WTC11 (cell line): ENCODE results near the gene DDX51. TPM values are rescaled to one million over a fixed set of nuclear protein-coding genes. Genes with fewer than 3 reads are reported as not detected.

ENCODE experiments used
- ATAC-seq: fragments of 200-7000 bp; cut with Tn5 transposase; 2 replicates; pipeline ENCODE4 v1.10.0; 2021; ENCODE audit warnings: mild to moderate bottlenecking, moderate library complexity
- CTCF ChIA-PET: fragments of 300-600 bp; sonication (Branson Sonifier 250); formaldehyde crosslinking; loops from one replicate; lab custom pipeline; 2021; ENCODE audit warnings: antibody characterized with exemption; lab: Charles Lee
- POLR2A ChIA-PET: fragments of 350-600 bp; sonication (Branson Sonifier 250); formaldehyde crosslinking; loops from one replicate; lab custom pipeline; 2021; ENCODE audit warnings: antibody characterized with exemption; lab: Charles Lee
- DNase-seq: peaks from one replicate; pipeline ENCODE4 v3.0.0; 2021; ENCODE audit warnings: low spot score
- H3K27ac Mint-ChIP-seq: 2 replicates; pipeline ENCODE4 v1.8.0; 2021; ENCODE audit warnings: mixed read lengths
- H3K27me3 Mint-ChIP-seq: 2 replicates; pipeline ENCODE4 v1.8.0; 2021; ENCODE audit warnings: low read depth, mild to moderate bottlenecking, moderate library complexity, mixed read lengths
- H3K36me3 Mint-ChIP-seq: 2 replicates; pipeline ENCODE4 v1.8.0; 2021; ENCODE audit warnings: mixed read lengths
- H3K4me1 Mint-ChIP-seq: 2 replicates; pipeline ENCODE4 v1.8.0; 2022; ENCODE audit warnings: mixed read lengths
- H3K4me3 Mint-ChIP-seq: 2 replicates; pipeline ENCODE4 v1.8.0; 2021; ENCODE audit warnings: mild to moderate bottlenecking, moderate library complexity, mixed read lengths
- H3K9me3 Mint-ChIP-seq: 2 replicates; pipeline ENCODE4 v1.8.0; 2021; ENCODE audit warnings: mixed read lengths
- ARID4B ChIP-seq: sonication (generic); formaldehyde crosslinking; IDR thresholded peaks from 2 replicates; pipeline ENCODE4 v1.8.0; 2023; ENCODE audit warnings: missing genetic modification reagents, mild to moderate bottlenecking, borderline replicate concordance
- ATF1 ChIP-seq: sonication (generic); formaldehyde crosslinking; IDR thresholded peaks from 2 replicates; pipeline ENCODE4 v1.8.1; 2023; ENCODE audit warnings: mild to moderate bottlenecking, moderate library complexity, missing genetic modification reagents
- EMX1 ChIP-seq: fragments of 250-450 bp; sonication (Bioruptor Pico); IDR thresholded peaks from 2 replicates; pipeline ENCODE4 v1.8.0; 2021; ENCODE audit warnings: mild to moderate bottlenecking
- FOXJ3 ChIP-seq: sonication (generic); formaldehyde crosslinking; IDR thresholded peaks from 2 replicates; pipeline ENCODE4 v1.9.0; 2021; ENCODE audit warnings: missing genetic modification reagents, mild to moderate bottlenecking, borderline replicate concordance
- HMGA2 ChIP-seq: fragments of 250-450 bp; sonication (Bioruptor Pico); IDR thresholded peaks from 2 replicates; pipeline ENCODE4 v1.4.0; 2021; ENCODE audit warnings: mild to moderate bottlenecking, moderate library complexity
- IRF1 ChIP-seq: sonication (generic); formaldehyde crosslinking; IDR thresholded peaks from 2 replicates; pipeline ENCODE4 v1.8.0; 2023; ENCODE audit warnings: missing genetic modification reagents
- KAT7 ChIP-seq: sonication (generic); formaldehyde crosslinking; IDR thresholded peaks from 2 replicates; pipeline ENCODE4 v1.8.1; 2023; ENCODE audit warnings: missing genetic modification reagents, mild to moderate bottlenecking, borderline replicate concordance
- MXD4 ChIP-seq: fragments of 250-450 bp; sonication (Bioruptor Pico); IDR thresholded peaks from 2 replicates; pipeline ENCODE4 v1.8.0; 2021; ENCODE audit warnings: mild to moderate bottlenecking, moderate library complexity, borderline replicate concordance
- NR2C2 ChIP-seq: sonication (generic); formaldehyde crosslinking; IDR thresholded peaks from 2 replicates; pipeline ENCODE4 v1.8.0; 2022; ENCODE audit warnings: mild to moderate bottlenecking, missing genetic modification reagents
- NR3C1 ChIP-seq: sonication (generic); formaldehyde crosslinking; conservative IDR thresholded peaks from 2 replicates; pipeline ENCODE4 v1.8.1; 2023; ENCODE audit warnings: low read depth, mild to moderate bottlenecking, missing genetic modification reagents
- RELA ChIP-seq: sonication (generic); formaldehyde crosslinking; IDR thresholded peaks from 2 replicates; pipeline ENCODE4 v1.8.1; 2022; ENCODE audit warnings: missing genetic modification reagents, mild to moderate bottlenecking, borderline replicate concordance
- STAT6 ChIP-seq: sonication (generic); formaldehyde crosslinking; conservative IDR thresholded peaks from 2 replicates; pipeline ENCODE4 v1.8.1; 2023; ENCODE audit warnings: mild to moderate bottlenecking, low read depth, missing genetic modification reagents, moderate library complexity
- TEAD1 ChIP-seq: sonication (generic); formaldehyde crosslinking; IDR thresholded peaks from 2 replicates; pipeline ENCODE4 v1.8.0; 2022; ENCODE audit warnings: mild to moderate bottlenecking, missing genetic modification reagents
- ZNF317 ChIP-seq: sonication (generic); formaldehyde crosslinking; IDR thresholded peaks from 2 replicates; pipeline ENCODE4 v1.8.1; 2023; ENCODE audit warnings: low read depth, mild to moderate bottlenecking, moderate library complexity, missing genetic modification reagents, borderline replicate concordance
- ZNF396 ChIP-seq: fragments of 250-450 bp; sonication (Bioruptor Pico); IDR thresholded peaks from 2 replicates; pipeline ENCODE4 v1.8.0; 2021; ENCODE audit warnings: mild to moderate bottlenecking, moderate library complexity, borderline replicate concordance
- ZNF532 ChIP-seq: fragments of 250-450 bp; sonication (Bioruptor Pico); IDR thresholded peaks from 2 replicates; pipeline ENCODE4 v1.9.0; 2021; ENCODE audit warnings: mild to moderate bottlenecking, borderline replicate concordance
- ZNF671 ChIP-seq: fragments of 250-450 bp; sonication (Bioruptor Pico); IDR thresholded peaks from 2 replicates; pipeline ENCODE4 v1.8.0; 2021; ENCODE audit warnings: mild to moderate bottlenecking
- total RNA-seq: library from RNA; stranded (reverse); gene quantifications from 3 replicates; pipeline ENCODE4 v1.2.3, GENCODE V29; 2021
- TF ChIP-seq, protein P1 (sequence below): sonication (generic); formaldehyde crosslinking; IDR thresholded peaks from 2 replicates; pipeline ENCODE4 v1.8.0; 2022; ENCODE audit warnings: mild to moderate bottlenecking, missing genetic modification reagents
- TF ChIP-seq, protein P2 (sequence below): sonication (generic); formaldehyde crosslinking; IDR thresholded peaks from 2 replicates; pipeline ENCODE4 v1.8.0; 2023; ENCODE audit warnings: mild to moderate bottlenecking, missing genetic modification reagents

Gene DDX51
- total RNA-seq, 1 experiment from 2014 or later, result 32.7 TPM

GRCh38 chr12:132110677-132111076 is 33.4 kb downstream of the DDX51 start:
- ATAC-seq (no peak), DNase-seq (no peak)
- ChIA-PET POLR2A (no interaction called here), CTCF (no interaction called here)
- Mint-ChIP-seq H3K4me3 (no peak overlapping the region), H3K9me3 (no peaks in the 10 kb centered on the region), H3K36me3 (peaks cover 37% of the 10 kb centered on the region), H3K27ac (no peak overlapping the region), H3K27me3 (no peaks in the 10 kb centered on the region), H3K4me1 (no peaks in the 10 kb centered on the region; the same call in 1 of the 2 replicates)
- TF ChIP-seq RELA (no peak), ZNF671 (CRISPR knock-in tag) (no peak), STAT6 (CRISPR knock-in tag) (no peak), MXD4 (CRISPR knock-in tag) (no peak), FOXJ3 (CRISPR knock-in tag) (no peak), ATF1 (CRISPR knock-in tag) (no peak), ZNF532 (no peak), IRF1 (CRISPR knock-in tag) (no peak), ZNF317 (CRISPR knock-in tag) (no peak), NR2C2 (no peak), KAT7 (no peak), NR3C1 (CRISPR knock-in tag) (no peak), ZNF396 (CRISPR knock-in tag) (no peak)
- TF ChIP-seq, protein P1, sequence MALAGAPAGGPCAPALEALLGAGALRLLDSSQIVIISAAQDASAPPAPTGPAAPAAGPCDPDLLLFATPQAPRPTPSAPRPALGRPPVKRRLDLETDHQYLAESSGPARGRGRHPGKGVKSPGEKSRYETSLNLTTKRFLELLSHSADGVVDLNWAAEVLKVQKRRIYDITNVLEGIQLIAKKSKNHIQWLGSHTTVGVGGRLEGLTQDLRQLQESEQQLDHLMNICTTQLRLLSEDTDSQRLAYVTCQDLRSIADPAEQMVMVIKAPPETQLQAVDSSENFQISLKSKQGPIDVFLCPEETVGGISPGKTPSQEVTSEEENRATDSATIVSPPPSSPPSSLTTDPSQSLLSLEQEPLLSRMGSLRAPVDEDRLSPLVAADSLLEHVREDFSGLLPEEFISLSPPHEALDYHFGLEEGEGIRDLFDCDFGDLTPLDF, result no peak

- Mint-ChIP-seq H3K27ac (no peak overlapping the region), H3K36me3 (peaks cover 39% of the 10 kb centered on the region), H3K27me3 (no peaks in the 10 kb centered on the region), H3K4me3 (no peak overlapping the region), H3K4me1 (no peaks in the 10 kb centered on the region; the same call in 1 of the 2 replicates), H3K9me3 (no peaks in the 10 kb centered on the region)
- ChIA-PET POLR2A (no interaction called here), CTCF (no interaction called here)
- DNase-seq (no peak), ATAC-seq (no peak)
- TF ChIP-seq TEAD1 (CRISPR knock-in tag) (no peak), HMGA2 (CRISPR knock-in tag) (no peak), EMX1 (CRISPR knock-in tag) (no peak), ARID4B (no peak)
- TF ChIP-seq, protein P2, sequence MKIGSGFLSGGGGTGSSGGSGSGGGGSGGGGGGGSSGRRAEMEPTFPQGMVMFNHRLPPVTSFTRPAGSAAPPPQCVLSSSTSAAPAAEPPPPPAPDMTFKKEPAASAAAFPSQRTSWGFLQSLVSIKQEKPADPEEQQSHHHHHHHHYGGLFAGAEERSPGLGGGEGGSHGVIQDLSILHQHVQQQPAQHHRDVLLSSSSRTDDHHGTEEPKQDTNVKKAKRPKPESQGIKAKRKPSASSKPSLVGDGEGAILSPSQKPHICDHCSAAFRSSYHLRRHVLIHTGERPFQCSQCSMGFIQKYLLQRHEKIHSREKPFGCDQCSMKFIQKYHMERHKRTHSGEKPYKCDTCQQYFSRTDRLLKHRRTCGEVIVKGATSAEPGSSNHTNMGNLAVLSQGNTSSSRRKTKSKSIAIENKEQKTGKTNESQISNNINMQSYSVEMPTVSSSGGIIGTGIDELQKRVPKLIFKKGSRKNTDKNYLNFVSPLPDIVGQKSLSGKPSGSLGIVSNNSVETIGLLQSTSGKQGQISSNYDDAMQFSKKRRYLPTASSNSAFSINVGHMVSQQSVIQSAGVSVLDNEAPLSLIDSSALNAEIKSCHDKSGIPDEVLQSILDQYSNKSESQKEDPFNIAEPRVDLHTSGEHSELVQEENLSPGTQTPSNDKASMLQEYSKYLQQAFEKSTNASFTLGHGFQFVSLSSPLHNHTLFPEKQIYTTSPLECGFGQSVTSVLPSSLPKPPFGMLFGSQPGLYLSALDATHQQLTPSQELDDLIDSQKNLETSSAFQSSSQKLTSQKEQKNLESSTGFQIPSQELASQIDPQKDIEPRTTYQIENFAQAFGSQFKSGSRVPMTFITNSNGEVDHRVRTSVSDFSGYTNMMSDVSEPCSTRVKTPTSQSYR, result no peak
Observed at GRCh38 chr12:132109741-132110140, 34.4 kb downstream of the DDX51 start.
